ENCODE measurements around the gene CDV3. TPM values are rescaled to one million over a fixed set of nuclear protein-coding genes. Genes with fewer than 3 reads are reported as not detected.
A peak's percentile ranks its signal among the peaks of the same experiment; 100 is the strongest.
"Not testable (repeated sequence)": the region's sequence is repeated elsewhere in the genome, so short reads cannot be mapped to it uniquely, and the experiment has no call there.

CDV3 gene
- total and polyA plus RNA-seq, 3 experiments from 2014 or later: 71.5 to 322 (median 298) TPM

DNA sequence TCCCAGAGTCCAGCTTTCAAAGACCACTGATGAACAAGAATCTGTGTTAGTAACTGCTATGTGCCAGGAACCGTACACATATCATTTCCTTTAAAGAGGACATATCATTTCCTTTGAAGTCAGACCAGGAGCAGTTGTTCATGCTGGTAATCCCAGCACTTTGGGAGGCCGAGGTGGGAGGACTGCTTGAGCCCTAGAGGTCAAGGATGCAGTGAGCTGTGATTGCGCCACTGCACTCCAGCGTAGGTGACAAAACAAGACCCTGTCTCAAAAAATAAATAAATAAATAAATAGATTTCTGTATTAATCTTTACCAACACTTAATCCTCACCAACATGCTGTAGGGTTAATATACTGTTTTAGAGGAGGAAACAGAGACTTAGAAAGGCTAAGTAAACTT is 23.9 kb upstream of the CDV3 start:
- ChIA-PET POLR2A (no interaction called here), CTCF (interaction anchor here (1.1 kb wide), 1 partner anchor 114 kb away, joined by 4 read pairs; no protein-coding TSS in a partner anchor)
- Histone ChIP-seq H3K4me3 (ENCODE audit: low read length) (no peak overlapping the region), H3K4me1 (ENCODE audit: insufficient read depth, low read length) (no peaks in the 10 kb centered on the region), H3K27ac (ENCODE audit: low read depth, low read length) (no peak overlapping the region), H3K9me3 (ENCODE audit: low read length) (no peaks in the 10 kb centered on the region), H3K36me3 (ENCODE audit: insufficient read depth, low read length) (no peaks in the 10 kb centered on the region), H3K27me3 (ENCODE audit: insufficient read depth, low read length, poor library complexity, severe bottlenecking) (no peaks in the 10 kb centered on the region)
- Mint-ChIP-seq H3K4me3 (no peak overlapping the region), H3K27ac (no peak overlapping the region), H3K4me1 (no peaks in the 10 kb centered on the region), H3K36me3 (no peaks in the 10 kb centered on the region), H3K27me3 (no peaks in the 10 kb centered on the region), H3K9me3 (peaks cover 0 to 2% (median 0%) of the 10 kb centered on the region in 5 donors)
- DNase-seq: no peak

DNA sequence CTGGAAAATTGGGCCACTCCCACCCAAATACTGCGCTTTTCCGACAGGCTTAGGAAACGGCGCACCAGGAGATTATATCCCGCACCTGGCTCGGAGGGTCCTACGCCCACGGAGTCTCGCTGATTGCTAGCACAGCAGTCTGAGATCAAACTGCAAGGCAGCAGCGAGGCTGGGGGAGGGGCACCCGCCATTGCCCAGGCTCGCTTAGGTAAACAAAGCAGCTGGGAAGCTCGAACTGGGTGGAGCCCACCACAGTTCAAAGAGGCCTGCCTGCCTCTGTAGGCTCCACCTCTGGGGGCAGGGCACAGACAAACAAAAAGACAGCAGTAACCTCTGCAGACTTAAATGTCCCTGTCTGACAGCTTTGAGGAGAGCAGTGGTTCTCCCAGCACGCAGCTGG is 21.9 kb upstream of the CDV3 start:
- H3K9me3 ChIP-seq (ENCODE audit: low read length); H3K4me1 ChIP-seq (ENCODE audit: insufficient read depth, low read length); H3K27me3 Mint-ChIP-seq; POLR2A ChIA-PET; H3K27ac Mint-ChIP-seq; H3K36me3 Mint-ChIP-seq; H3K4me1 Mint-ChIP-seq; H3K27me3 ChIP-seq (ENCODE audit: insufficient read depth, low read length, poor library complexity, severe bottlenecking); H3K4me3 ChIP-seq (ENCODE audit: low read length); H3K36me3 ChIP-seq (ENCODE audit: insufficient read depth, low read length); DNase-seq; CTCF ChIA-PET; H3K4me3 Mint-ChIP-seq; H3K9me3 Mint-ChIP-seq; H3K27ac ChIP-seq (ENCODE audit: low read depth, low read length): not testable (repeated sequence)

DNA sequence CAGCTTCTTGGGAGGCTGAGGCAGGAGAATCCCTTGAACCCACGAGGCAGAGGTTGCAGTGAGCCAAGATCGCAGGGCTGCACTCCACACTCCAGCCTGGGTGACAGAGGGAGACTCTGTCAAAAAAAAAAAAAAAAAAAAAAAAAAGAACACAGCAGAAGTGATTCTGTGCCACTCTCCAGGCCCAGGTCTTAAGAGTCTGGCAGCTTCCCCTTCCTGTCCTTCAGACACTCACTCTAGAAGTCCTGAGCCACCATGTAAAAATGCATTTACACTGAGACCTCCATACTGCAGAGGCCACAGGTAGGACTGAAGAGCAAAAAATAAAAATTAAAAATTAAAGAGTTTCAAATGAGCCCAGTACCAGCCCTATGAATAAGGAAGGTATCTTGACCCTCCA is 11.8 kb upstream of the CDV3 start:
- Mint-ChIP-seq H3K27me3 (peaks cover 0 to 2% of the 10 kb centered on the region in 2 donors), H3K36me3 (peaks cover 0 to 12% (median 0%) of the 10 kb centered on the region in 3 donors), H3K4me3 (no peak overlapping the region), H3K4me1 (no peaks in the 10 kb centered on the region), H3K9me3 (peaks cover 0 to 2% (median 0%) of the 10 kb centered on the region in 5 donors), H3K27ac (no peak overlapping the region)
- Histone ChIP-seq H3K9me3 (ENCODE audit: low read length) (no peaks in the 10 kb centered on the region), H3K4me3 (ENCODE audit: low read length) (no peak overlapping the region), H3K27ac (ENCODE audit: low read depth, low read length) (no peak overlapping the region), H3K27me3 (ENCODE audit: insufficient read depth, low read length, poor library complexity, severe bottlenecking) (no peaks in the 10 kb centered on the region), H3K36me3 (ENCODE audit: insufficient read depth, low read length) (no peaks in the 10 kb centered on the region), H3K4me1 (ENCODE audit: insufficient read depth, low read length) (no peaks in the 10 kb centered on the region)
- POLR2A ChIA-PET: no interaction called here
- DNase-seq: no peak
- CTCF ChIA-PET: interaction anchor here (1.1 kb wide), 1 partner anchor 17 kb away, joined by 3 read pairs; no protein-coding TSS in a partner anchor

DNA sequence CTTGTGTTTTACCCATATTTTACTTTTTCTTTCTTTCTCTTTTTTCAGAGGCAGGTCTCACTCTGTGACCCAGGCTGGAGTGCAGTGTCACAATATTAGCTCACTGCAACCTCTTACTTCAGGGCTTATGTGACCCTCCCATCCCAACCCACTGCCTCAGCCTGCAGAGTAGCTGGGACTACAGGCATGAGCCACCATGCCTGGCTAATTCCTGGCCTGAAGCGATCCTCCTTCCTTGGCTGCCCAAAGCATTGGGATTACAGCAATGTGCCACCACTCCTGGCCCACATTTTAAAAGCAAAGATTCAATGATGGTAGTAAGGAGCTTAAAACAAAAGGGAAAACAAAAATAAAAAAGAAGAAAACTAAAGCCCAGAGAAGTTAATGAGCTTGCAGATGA is 11.1 kb upstream of the CDV3 start:
- Histone ChIP-seq H3K36me3 (ENCODE audit: insufficient read depth, low read length) (no peaks in the 10 kb centered on the region), H3K4me3 (ENCODE audit: low read length) (no peak overlapping the region), H3K27ac (ENCODE audit: low read depth, low read length) (no peak overlapping the region), H3K27me3 (ENCODE audit: insufficient read depth, low read length, poor library complexity, severe bottlenecking) (no peaks in the 10 kb centered on the region), H3K9me3 (ENCODE audit: low read length) (no peaks in the 10 kb centered on the region), H3K4me1 (ENCODE audit: insufficient read depth, low read length) (no peaks in the 10 kb centered on the region)
- Mint-ChIP-seq H3K9me3 (peaks cover 0 to 2% (median 0%) of the 10 kb centered on the region in 5 donors), H3K36me3 (peaks cover 0 to 12% (median 0%) of the 10 kb centered on the region in 3 donors), H3K4me1 (no peaks in the 10 kb centered on the region), H3K4me3 (no peak overlapping the region), H3K27me3 (peaks cover 0 to 2% of the 10 kb centered on the region in 2 donors), H3K27ac (peak overlapping the region in 1 of 8 donors; percentile 33)
- ChIA-PET CTCF (interaction anchor here (1.1 kb wide), 1 partner anchor 16 kb away, joined by 3 read pairs; no protein-coding TSS in a partner anchor), POLR2A (no interaction called here)
- DNase-seq: no peak

- Histone ChIP-seq H3K27me3 (ENCODE audit: insufficient read depth, low read length, poor library complexity, severe bottlenecking) (no peaks in the 10 kb centered on the region), H3K27ac (ENCODE audit: low read depth, low read length) (no peak overlapping the region), H3K4me3 (ENCODE audit: low read length) (no peak overlapping the region), H3K9me3 (ENCODE audit: low read length) (no peaks in the 10 kb centered on the region), H3K4me1 (ENCODE audit: insufficient read depth, low read length) (no peaks in the 10 kb centered on the region), H3K36me3 (ENCODE audit: insufficient read depth, low read length) (no peaks in the 10 kb centered on the region)
- no peak overlapping the region for H3K4me3 Mint-ChIP-seq
- H3K4me1 Mint-ChIP-seq: no peaks in the 10 kb centered on the region
- DNase-seq: no peak
- peaks cover 0 to 11% (median 0%) of the 10 kb centered on the region in 3 donors for H3K36me3 Mint-ChIP-seq
- peaks cover 0 to 2% (median 0%) of the 10 kb centered on the region in 5 donors for H3K9me3 Mint-ChIP-seq
- ChIA-PET CTCF (interaction anchor here (0.7 kb wide), 1 partner anchor 100 kb away, joined by 3 read pairs; no protein-coding TSS in a partner anchor), POLR2A (interaction anchor here (0.8 kb wide), 1 partner anchor 9 kb away, joined by 6 read pairs; no protein-coding TSS in a partner anchor)
- no peak overlapping the region for H3K27ac Mint-ChIP-seq
- H3K27me3 Mint-ChIP-seq: peaks cover 0 to 2% of the 10 kb centered on the region in 2 donors
Observed at GRCh38 chr3:133563186-133563591, 10.3 kb upstream of the CDV3 start.

- Mint-ChIP-seq H3K4me3 (no peak overlapping the region), H3K4me1 (no peaks in the 10 kb centered on the region), H3K9me3 (peaks cover 0 to 2% (median 0%) of the 10 kb centered on the region in 5 donors), H3K27me3 (peaks cover 0 to 2% of the 10 kb centered on the region in 2 donors), H3K27ac (peak overlapping the region in 1 of 8 donors; percentile 38), H3K36me3 (peaks cover 0 to 5% (median 0%) of the 10 kb centered on the region in 3 donors)
- no peaks in the 10 kb centered on the region for H3K27me3 ChIP-seq (ENCODE audit: insufficient read depth, low read length, poor library complexity, severe bottlenecking)
- no peak overlapping the region for H3K27ac ChIP-seq (ENCODE audit: low read depth, low read length)
- DNase-seq: no peak
- ChIA-PET CTCF (no interaction called here), POLR2A (interaction anchor here (0.8 kb wide), 1 partner anchor 8 kb away, joined by 6 read pairs; no protein-coding TSS in a partner anchor)
- H3K4me1 ChIP-seq (ENCODE audit: insufficient read depth, low read length): no peaks in the 10 kb centered on the region
- H3K36me3 ChIP-seq (ENCODE audit: insufficient read depth, low read length): no peaks in the 10 kb centered on the region
- H3K9me3 ChIP-seq (ENCODE audit: low read length): no peaks in the 10 kb centered on the region
- no peak overlapping the region for H3K4me3 ChIP-seq (ENCODE audit: low read length)
Observed at GRCh38 chr3:133563816-133564215, 9.7 kb upstream of the CDV3 start.

GRCh38 chr3:133568294-133569014 is 5.0 kb upstream of the CDV3 start:
- H3K36me3 Mint-ChIP-seq: no peaks in the 10 kb centered on the region
- no peaks in the 10 kb centered on the region for H3K9me3 Mint-ChIP-seq
- Histone ChIP-seq H3K4me1 (ENCODE audit: insufficient read depth, low read length) (peaks cover 12% of the 10 kb centered on the region), H3K4me3 (ENCODE audit: low read length) (no peak overlapping the region), H3K27ac (ENCODE audit: low read depth, low read length) (no peak overlapping the region), H3K36me3 (ENCODE audit: insufficient read depth, low read length) (no peaks in the 10 kb centered on the region), H3K27me3 (ENCODE audit: insufficient read depth, low read length, poor library complexity, severe bottlenecking) (no peaks in the 10 kb centered on the region), H3K9me3 (ENCODE audit: low read length) (no peaks in the 10 kb centered on the region)
- H3K4me1 Mint-ChIP-seq: peaks cover 16 to 24% (median 16%) of the 10 kb centered on the region in 3 donors
- CTCF ChIA-PET: interaction anchor here (0.7 to 2.4 kb wide), 3 partner anchors 22 to 81 kb away, joined by 3 to 12 read pairs (median 3); no protein-coding TSS in a partner anchor
- H3K27me3 Mint-ChIP-seq: peaks cover 0 to 4% of the 10 kb centered on the region in 2 donors
- H3K4me3 Mint-ChIP-seq: no peak overlapping the region
- no peak for DNase-seq
- POLR2A ChIA-PET: no interaction called here
- peak overlapping the region in 2 of 8 donors; percentile 12 to 43 for H3K27ac Mint-ChIP-seq
